ENCODE data around the gene INTS15.

- no peak for TF ChIP-seq CTCF (IDR thresholded peaks at IDR 0.05; ENCODE audit: insufficient read depth, low read length)
- no peak for TF ChIP-seq POLR2AphosphoS5 (IDR thresholded peaks at IDR 0.05; ENCODE audit: low read depth)
- no peak for TF ChIP-seq GABPA (IDR thresholded peaks at IDR 0.05; ENCODE audit: low read depth)
- TF ChIP-seq, protein P1, sequence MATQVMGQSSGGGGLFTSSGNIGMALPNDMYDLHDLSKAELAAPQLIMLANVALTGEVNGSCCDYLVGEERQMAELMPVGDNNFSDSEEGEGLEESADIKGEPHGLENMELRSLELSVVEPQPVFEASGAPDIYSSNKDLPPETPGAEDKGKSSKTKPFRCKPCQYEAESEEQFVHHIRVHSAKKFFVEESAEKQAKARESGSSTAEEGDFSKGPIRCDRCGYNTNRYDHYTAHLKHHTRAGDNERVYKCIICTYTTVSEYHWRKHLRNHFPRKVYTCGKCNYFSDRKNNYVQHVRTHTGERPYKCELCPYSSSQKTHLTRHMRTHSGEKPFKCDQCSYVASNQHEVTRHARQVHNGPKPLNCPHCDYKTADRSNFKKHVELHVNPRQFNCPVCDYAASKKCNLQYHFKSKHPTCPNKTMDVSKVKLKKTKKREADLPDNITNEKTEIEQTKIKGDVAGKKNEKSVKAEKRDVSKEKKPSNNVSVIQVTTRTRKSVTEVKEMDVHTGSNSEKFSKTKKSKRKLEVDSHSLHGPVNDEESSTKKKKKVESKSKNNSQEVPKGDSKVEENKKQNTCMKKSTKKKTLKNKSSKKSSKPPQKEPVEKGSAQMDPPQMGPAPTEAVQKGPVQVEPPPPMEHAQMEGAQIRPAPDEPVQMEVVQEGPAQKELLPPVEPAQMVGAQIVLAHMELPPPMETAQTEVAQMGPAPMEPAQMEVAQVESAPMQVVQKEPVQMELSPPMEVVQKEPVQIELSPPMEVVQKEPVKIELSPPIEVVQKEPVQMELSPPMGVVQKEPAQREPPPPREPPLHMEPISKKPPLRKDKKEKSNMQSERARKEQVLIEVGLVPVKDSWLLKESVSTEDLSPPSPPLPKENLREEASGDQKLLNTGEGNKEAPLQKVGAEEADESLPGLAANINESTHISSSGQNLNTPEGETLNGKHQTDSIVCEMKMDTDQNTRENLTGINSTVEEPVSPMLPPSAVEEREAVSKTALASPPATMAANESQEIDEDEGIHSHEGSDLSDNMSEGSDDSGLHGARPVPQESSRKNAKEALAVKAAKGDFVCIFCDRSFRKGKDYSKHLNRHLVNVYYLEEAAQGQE (IDR thresholded peaks at IDR 0.05; ENCODE audit: insufficient replicate concordance, low read depth): no peak
- TF ChIP-seq SPI1 (IDR thresholded peaks at IDR 0.05; ENCODE audit: borderline replicate concordance, low read depth): no peak
Measured at GRCh38 chr7:6654842-6655610, 65.2 kb downstream of the INTS15 start.

Measured in HL-60 (cell line).